BJ (cell line): ENCODE data around the gene SLC16A6. TPM values are rescaled to one million over a fixed set of nuclear protein-coding genes. Genes with fewer than 3 reads are reported as not detected.

Experiments used
- CTCF ChIA-PET: fragments of 350-600 bp; formaldehyde crosslinking; extraction: SDS; loops from one replicate; lab custom pipeline; 2021; ENCODE audit warnings: antibody characterized with exemption, inconsistent platforms; lab: Yijun Ruan, JAX
- POLR2A ChIA-PET: fragments of 300-600 bp; sonication (Branson Sonifier 250); formaldehyde crosslinking; extraction: SDS; loops from one replicate; lab custom pipeline; 2021; ENCODE audit warnings: antibody characterized with exemption; lab: Charles Lee
- DNase-seq: peaks from one replicate; pipeline ENCODE4 v3.0.0-alpha.2; 2011; ENCODE audit warnings: low read depth
- H3K27me3 ChIP-seq: 2 replicates; pipeline ENCODE4 v1.6.0; 2011; ENCODE audit warnings: low read length; ENCODE audit not compliant: control insufficient read depth, insufficient read depth
- H3K36me3 ChIP-seq: 2 replicates; pipeline ENCODE4 v1.5.1; 2011; ENCODE audit warnings: low read length; ENCODE audit not compliant: control insufficient read depth, insufficient read depth
- H3K4me3 ChIP-seq: 2 replicates; pipeline ENCODE4 v1.5.1; 2011; ENCODE audit warnings: low read depth, mild to moderate bottlenecking, control low read depth, low read length
- polyA plus RNA-seq: library from polyadenylated mRNA; depleted of rRNA; stranded (reverse); fragments of >200 nt; gene quantifications from 2 replicates; pipeline ENCODE4 v1.2.3, GENCODE V29; 2011
- TF ChIP-seq, protein P1 (sequence below): IDR thresholded peaks from 2 replicates; pipeline ENCODE4 v1.5.1; 2011; ENCODE audit warnings: low read depth, mild to moderate bottlenecking, control low read depth, inconsistent platforms, low read length, moderate library complexity; ENCODE audit not compliant: insufficient read depth

The SLC16A6 gene
- polyA plus RNA-seq, 1 experiment: 0.20 TPM

DNA sequence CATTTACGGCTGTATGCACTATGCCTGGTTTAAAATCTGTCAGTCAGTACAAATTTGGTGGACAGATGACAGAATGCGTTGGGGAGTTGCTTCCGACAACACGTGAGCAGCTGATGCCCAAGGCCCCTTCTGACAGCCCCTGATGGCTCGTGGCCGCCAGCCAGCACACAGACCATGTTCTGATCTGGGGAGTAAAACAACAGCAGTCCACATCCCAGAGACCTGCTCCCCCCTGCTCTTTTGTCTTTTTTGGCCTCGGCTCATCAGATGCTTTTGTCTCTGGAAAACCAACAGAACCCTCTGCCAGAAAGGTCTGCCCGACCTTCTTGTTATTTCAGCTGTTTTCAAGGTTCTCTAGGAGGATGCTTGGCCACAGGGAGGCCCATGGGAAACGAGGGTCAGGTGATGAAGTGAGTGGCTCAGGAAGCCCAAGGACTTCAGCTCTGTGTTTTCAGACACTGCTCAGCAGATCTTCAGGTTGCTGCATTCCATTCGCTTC, 11.2 kb upstream of the SLC16A6 start:
- ChIA-PET CTCF (interaction anchor here (0.7 to 1.9 kb wide), 6 partner anchors 13 to 134 kb away, joined by 3 to 6 read pairs (median 4); no protein-coding TSS in a partner anchor), POLR2A (no interaction called here)
- no peak for DNase-seq
- TF ChIP-seq, protein P1, sequence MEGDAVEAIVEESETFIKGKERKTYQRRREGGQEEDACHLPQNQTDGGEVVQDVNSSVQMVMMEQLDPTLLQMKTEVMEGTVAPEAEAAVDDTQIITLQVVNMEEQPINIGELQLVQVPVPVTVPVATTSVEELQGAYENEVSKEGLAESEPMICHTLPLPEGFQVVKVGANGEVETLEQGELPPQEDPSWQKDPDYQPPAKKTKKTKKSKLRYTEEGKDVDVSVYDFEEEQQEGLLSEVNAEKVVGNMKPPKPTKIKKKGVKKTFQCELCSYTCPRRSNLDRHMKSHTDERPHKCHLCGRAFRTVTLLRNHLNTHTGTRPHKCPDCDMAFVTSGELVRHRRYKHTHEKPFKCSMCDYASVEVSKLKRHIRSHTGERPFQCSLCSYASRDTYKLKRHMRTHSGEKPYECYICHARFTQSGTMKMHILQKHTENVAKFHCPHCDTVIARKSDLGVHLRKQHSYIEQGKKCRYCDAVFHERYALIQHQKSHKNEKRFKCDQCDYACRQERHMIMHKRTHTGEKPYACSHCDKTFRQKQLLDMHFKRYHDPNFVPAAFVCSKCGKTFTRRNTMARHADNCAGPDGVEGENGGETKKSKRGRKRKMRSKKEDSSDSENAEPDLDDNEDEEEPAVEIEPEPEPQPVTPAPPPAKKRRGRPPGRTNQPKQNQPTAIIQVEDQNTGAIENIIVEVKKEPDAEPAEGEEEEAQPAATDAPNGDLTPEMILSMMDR: no peak
- no peak overlapping the region for H3K4me3 ChIP-seq
- H3K36me3 ChIP-seq: no peaks in the 10 kb centered on the region
- H3K27me3 ChIP-seq: no peaks in the 10 kb centered on the region; the same call in 1 of the 2 replicates

DNA sequence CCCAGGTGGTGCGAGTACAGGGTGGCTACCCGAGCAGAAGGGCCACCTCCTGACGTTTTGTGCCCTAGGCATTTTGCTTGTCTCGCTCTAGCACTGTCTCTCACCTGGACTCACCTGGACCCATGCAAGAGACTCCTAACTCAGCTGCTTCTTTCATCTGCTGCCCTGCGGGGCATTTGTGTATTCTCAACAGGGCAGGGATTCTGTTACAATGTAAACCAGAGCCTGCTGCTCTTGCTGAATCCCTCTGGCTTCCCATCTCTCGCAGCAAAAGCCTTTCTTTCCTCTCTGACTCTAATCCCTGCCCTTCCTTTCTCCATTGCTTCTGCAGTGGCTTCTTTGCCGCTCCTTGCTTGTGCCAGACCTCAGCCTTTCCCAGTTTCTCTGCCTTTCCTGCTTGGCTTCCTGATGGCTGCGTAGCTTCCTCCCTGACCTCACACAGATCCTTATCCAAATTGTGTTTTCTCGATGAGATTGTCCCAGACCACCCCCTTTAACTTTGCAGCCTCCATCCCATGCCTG, 10.6 kb upstream of the SLC16A6 start:
- ChIA-PET POLR2A (no interaction called here), CTCF (interaction anchor here (0.8 to 1.9 kb wide), 4 partner anchors 14 to 135 kb away, joined by 3 to 5 read pairs (median 4); no protein-coding TSS in a partner anchor)
- Histone ChIP-seq H3K36me3 (no peaks in the 10 kb centered on the region), H3K27me3 (no peaks in the 10 kb centered on the region; the same call in 1 of the 2 replicates), H3K4me3 (no peak overlapping the region)
- TF ChIP-seq, protein P1: no peak
- DNase-seq: no peak

DNA sequence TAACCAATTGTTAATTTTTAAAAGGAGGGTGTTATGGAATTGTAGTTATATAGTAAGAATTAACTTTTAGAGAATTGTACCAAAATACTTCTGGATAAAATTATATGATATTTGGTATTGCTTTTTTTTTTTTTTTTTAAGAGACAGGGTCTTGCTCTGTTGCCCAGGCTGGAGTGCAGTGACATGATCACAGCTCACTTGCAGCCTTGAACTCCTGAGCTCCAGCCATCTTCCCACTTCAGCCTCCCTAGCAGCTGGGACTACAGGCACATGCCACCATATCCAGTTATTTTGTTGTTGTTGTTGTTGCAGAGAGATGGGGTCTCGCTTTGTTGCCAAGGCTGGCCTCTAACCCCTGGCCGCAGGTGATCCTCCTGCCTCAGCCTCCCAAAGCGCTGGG, 8.9 kb upstream of the SLC16A6 start:
- ChIA-PET POLR2A (no interaction called here), CTCF (no interaction called here)
- DNase-seq: no peak
- Histone ChIP-seq H3K4me3 (no peak overlapping the region), H3K36me3 (no peaks in the 10 kb centered on the region), H3K27me3 (peaks cover 3% of the 10 kb centered on the region)
- TF ChIP-seq, protein P1: no peak

DNA sequence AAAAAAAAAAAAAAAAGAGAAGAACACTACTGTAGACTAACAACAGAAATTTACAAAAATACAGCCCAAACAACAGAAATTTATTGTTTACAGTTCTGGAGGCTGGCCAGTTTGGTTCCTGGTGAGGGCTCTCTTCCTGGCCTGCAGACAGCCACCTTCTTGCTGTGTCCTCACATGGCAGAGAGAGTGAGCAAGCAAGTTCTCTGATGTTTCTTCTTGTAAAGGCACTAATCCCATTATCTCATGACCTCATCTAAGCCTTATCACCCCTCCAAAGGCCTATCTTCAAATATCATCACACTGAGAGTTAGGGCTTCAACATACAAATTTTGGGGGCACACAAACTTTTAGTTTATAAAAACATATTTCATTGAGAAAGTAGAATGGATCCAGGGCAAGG, 7.7 kb upstream of the SLC16A6 start:
- CTCF ChIA-PET: no interaction called here
- no peaks in the 10 kb centered on the region for H3K36me3 ChIP-seq
- DNase-seq: no peak
- POLR2A ChIA-PET: no interaction called here
- TF ChIP-seq, protein P1: no peak
- H3K27me3 ChIP-seq: peaks cover 6% of the 10 kb centered on the region
- H3K4me3 ChIP-seq: no peak overlapping the region

DNA sequence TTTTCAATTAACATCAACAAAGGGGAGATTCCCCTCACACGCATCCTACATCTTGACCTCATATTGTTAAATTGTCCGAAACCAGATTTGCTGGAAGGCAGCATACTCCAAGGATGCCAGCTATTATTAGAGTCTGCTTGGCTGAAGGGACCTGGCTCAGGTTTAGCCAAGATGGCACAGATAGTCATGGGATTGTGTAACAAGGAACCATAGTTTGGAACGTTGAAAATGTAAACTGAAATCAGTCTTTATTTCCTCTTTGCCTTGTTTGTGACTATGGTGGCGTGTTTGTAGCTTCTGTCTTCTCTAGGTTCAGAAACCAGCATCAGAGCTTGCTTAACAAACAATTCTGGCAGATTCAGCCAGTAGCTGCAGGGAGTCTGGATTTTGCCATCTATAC, 6.3 kb upstream of the SLC16A6 start:
- POLR2A ChIA-PET: no interaction called here
- no peaks in the 10 kb centered on the region for H3K36me3 ChIP-seq
- CTCF ChIA-PET: interaction anchor here (1.2 kb wide), 1 partner anchor 9 kb away, joined by 3 read pairs; no protein-coding TSS in a partner anchor
- no peak overlapping the region for H3K4me3 ChIP-seq
- no peak for DNase-seq
- TF ChIP-seq, protein P1: no peak
- H3K27me3 ChIP-seq: peaks cover 10% of the 10 kb centered on the region
